Erythroblast (primary cell): ENCODE measurements around the gene SYPL1.

Source experiments
- GATA1 ChIP-seq: IDR thresholded peaks from 2 replicates; pipeline ENCODE4 v1.6.1; 2011; ENCODE audit warnings: low read depth, mild to moderate bottlenecking, control low read depth, low read length, moderate library complexity
- POLR2A ChIP-seq: IDR thresholded peaks from 2 replicates; pipeline ENCODE4 v1.6.1; 2011; ENCODE audit warnings: mild to moderate bottlenecking, low read length

GRCh38 chr7:106080300-106080987, 31.7 kb downstream of the SYPL1 start:
- TF ChIP-seq POLR2A, result no peak
- TF ChIP-seq GATA1, result no peak
